Esophagus muscularis mucosa (tissue), 4 donors: ENCODE data around the gene FBXO21. TPM values are rescaled to one million over a fixed set of nuclear protein-coding genes. Genes with fewer than 3 reads are reported as not detected.

ENCODE experiments used
- DNase-seq: peaks from one replicate; pipeline ENCODE4 v3.0.0-alpha.2; 2017; ENCODE audit errors: extremely low spot score
- H3K27ac ChIP-seq, 4 donors: fragments of 200-600 bp; sonication (generic); replicated peaks in 1 of 4; 1 replicate in 3 of 4; 2 replicates in 1 of 4; pipeline ENCODE4 v1.5.1; 2016 to 2019; ENCODE audit warnings: mild to moderate bottlenecking in 1 of 4
- H3K27me3 ChIP-seq, 4 donors: fragments of 200-600 bp; sonication (generic); one replicate each; pipeline versions ENCODE4 v1.5.1 to v1.6.0; 2016 to 2019
- H3K36me3 ChIP-seq, 4 donors: fragments of 200-600 bp; sonication (generic); one replicate each; pipeline ENCODE4 v1.5.1; 2016 to 2019
- H3K4me1 ChIP-seq, 4 donors: fragments of 200-600 bp; sonication (generic); one replicate each; pipeline ENCODE4 v1.5.1; 2016 to 2019
- H3K4me3 ChIP-seq, 4 donors: fragments of 200-600 bp; sonication (generic); 1 replicate in 2 of 4; 2 replicates in 2 of 4; pipeline ENCODE4 v1.5.1; 2016 to 2019; ENCODE audit warnings: mild to moderate bottlenecking in 4 of 4, moderate library complexity in 1 of 4
- H3K9me3 ChIP-seq, 4 donors: fragments of 200-600 bp; sonication (generic); 1 replicate in 3 of 4; 2 replicates in 1 of 4; pipeline ENCODE4 v1.5.1; 2016 to 2019
- EP300 ChIP-seq: sonication (generic); formaldehyde crosslinking; IDR thresholded peaks from one replicate; pipeline ENCODE4 v1.6.1; 2017; ENCODE audit warnings: antibody characterized with exemption
- POLR2A ChIP-seq: fragments of 450-650 bp; IDR thresholded peaks from one replicate; pipeline ENCODE4 v1.6.1; 2017; ENCODE audit warnings: antibody characterized with exemption, moderate library complexity, mild to moderate bottlenecking, low read depth
- POLR2AphosphoS5 ChIP-seq, 2 donors: sonication (generic); formaldehyde crosslinking; IDR thresholded peaks; one replicate each; pipeline ENCODE4 v1.6.1; 2017; ENCODE audit warnings: antibody characterized with exemption in 2 of 2
- WGBS: methylation state at CpG from one replicate; pipeline ENCODE4 v1.1.5; 2018; 5-methylcytosine and 5-hydroxymethylcytosine counted together
- intact Hi-C: fragments of 100-400 bp; cut with DNase I; formaldehyde crosslinking; loops from one replicate; pipeline ENCODE4 v1.15.1; 2023
- total RNA-seq, 4 donors: library from RNA; depleted of rRNA; stranded (reverse); fragments of >200 nt; gene quantifications; one replicate each; pipeline versions ENCODE4 v1.1.0 to v1.2.1, GENCODE V29; 2016
- TF ChIP-seq, protein P1 (sequence below), 3 experiments: fragments of 200-600 bp in 2 of 3; fragments of 450-650 bp in 1 of 3; sonication (generic) in 2 of 3; IDR thresholded peaks; one replicate each; pipeline ENCODE4 v1.5.1; 2017 to 2019; ENCODE audit warnings: antibody characterized with exemption in 3 of 3, mild to moderate bottlenecking in 2 of 3, moderate library complexity in 1 of 3

The FBXO21 gene
- total RNA-seq, 4 donors from 2014 or later, result 40.7 to 92.5 (median 70.2) TPM

DNA sequence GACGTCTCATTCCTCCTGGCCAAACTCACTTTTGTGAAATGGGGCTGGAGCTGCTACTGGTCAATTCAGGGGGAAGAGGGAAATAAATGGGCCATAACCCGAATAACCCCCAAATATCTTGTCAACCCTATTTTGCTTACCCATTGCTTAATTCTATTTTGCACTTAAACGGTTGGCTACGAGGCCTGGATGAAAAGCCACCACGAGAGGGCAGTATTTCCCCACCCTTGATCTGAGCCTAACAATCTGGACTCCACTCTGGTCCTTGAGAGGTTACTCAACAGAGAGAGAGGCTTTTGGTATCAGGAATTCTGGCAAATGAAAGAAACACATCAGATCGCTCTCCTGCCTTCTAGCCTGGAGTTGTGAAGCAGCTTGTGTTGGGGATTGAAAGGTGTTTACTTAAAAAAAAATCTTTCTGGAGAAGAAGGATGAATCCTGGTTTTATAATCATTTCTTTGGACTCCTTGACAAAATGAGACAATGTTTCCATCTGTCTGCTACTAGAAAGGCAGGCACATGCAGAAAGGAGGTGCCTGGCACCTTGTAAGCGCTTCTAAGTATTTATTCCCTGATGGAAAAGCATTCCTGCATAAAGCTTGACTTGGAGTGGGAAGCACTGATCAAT lies 22.4 kb upstream of the FBXO21 start:
- no peak overlapping the region for H3K4me3 ChIP-seq
- TF ChIP-seq, protein P1, sequence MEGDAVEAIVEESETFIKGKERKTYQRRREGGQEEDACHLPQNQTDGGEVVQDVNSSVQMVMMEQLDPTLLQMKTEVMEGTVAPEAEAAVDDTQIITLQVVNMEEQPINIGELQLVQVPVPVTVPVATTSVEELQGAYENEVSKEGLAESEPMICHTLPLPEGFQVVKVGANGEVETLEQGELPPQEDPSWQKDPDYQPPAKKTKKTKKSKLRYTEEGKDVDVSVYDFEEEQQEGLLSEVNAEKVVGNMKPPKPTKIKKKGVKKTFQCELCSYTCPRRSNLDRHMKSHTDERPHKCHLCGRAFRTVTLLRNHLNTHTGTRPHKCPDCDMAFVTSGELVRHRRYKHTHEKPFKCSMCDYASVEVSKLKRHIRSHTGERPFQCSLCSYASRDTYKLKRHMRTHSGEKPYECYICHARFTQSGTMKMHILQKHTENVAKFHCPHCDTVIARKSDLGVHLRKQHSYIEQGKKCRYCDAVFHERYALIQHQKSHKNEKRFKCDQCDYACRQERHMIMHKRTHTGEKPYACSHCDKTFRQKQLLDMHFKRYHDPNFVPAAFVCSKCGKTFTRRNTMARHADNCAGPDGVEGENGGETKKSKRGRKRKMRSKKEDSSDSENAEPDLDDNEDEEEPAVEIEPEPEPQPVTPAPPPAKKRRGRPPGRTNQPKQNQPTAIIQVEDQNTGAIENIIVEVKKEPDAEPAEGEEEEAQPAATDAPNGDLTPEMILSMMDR (IDR thresholded peaks at IDR 0.05), result peak; percentile 80 to 92 (median 83)
- TF ChIP-seq EP300, result no peak
- WGBS, result 11% methylated on average over 7 of the region's 7 CpGs
- H3K27me3 ChIP-seq, result peaks cover 0 to 41% (median 0%) of the 10 kb centered on the region in 4 donors
- DNase-seq, result no peak
- no peak overlapping the region for H3K27ac ChIP-seq
- H3K9me3 ChIP-seq, result no peaks in the 10 kb centered on the region
- intact Hi-C loops, result loop anchor here (2.0 kb wide), 1 partner anchor 620 kb away; no protein-coding TSS in a partner anchor
- H3K36me3 ChIP-seq, result no peaks in the 10 kb centered on the region
- peaks cover 0 to 8% (median 3%) of the 10 kb centered on the region in 4 donors for H3K4me1 ChIP-seq

DNA sequence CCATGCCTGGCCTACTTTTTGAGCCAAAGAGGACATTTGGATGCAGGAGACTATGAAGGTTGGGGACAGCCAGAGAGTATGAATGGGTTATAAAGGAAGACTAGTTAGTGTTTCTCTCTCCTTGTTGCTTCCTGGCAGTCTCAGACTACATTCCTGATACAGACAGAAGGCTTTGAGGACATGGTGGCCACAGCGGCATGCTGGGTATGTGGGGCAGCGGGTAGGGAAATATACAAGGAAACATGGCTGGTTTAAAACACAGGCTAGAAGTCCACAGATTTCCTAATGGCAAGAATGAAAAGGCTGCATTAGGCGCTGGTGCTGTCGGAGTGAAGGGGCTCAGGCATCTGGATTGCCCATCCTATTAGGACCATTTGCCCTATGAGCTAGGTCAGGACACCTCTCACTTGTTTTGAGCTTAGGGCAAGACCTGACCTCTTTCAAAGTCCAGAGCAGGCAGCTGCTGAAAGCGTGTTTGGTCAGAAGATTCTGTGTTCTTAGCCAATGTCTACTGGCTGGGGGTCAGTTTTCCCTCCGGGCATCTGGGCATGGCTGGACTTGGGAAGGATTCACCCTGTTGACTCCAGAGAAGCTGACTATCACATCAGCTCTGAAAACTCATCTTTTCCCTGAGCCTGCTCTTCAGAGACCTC lies 20.1 kb upstream of the FBXO21 start:
- H3K27me3 ChIP-seq, result peaks cover 0 to 49% (median 0%) of the 10 kb centered on the region in 4 donors
- DNase-seq, result no peak
- no peak overlapping the region for H3K27ac ChIP-seq
- H3K9me3 ChIP-seq, result no peaks in the 10 kb centered on the region
- WGBS, result 84% methylated on average over 6 of the region's 6 CpGs
- no peak overlapping the region for H3K4me3 ChIP-seq
- no peak for TF ChIP-seq POLR2A
- TF ChIP-seq, protein P1 (IDR thresholded peaks at IDR 0.05), result no peak
- TF ChIP-seq POLR2AphosphoS5 (IDR thresholded peaks at IDR 0.05), result no peak
- TF ChIP-seq EP300, result no peak
- H3K36me3 ChIP-seq, result no peaks in the 10 kb centered on the region
- intact Hi-C loops, result no loop called here
- peaks cover 0 to 8% (median 3%) of the 10 kb centered on the region in 4 donors for H3K4me1 ChIP-seq

DNA sequence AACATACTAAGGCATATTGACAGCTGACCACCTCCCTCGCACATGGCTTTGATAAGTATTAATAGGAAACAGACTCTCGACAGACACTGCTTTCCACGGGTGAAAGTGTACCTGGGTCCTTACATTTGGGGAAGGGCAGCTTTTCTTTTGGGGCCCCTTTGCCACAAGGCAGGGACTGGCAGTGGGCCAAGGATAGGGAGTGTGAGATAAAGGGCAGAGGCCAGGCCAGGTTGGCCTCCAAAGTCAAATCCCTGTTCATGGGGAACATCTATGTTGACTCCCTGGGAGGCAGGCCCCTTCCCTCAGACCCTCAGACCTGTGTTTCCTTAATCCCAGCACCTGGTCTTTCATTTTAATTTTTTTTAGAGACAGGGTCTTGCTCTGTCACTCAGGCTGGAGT lies 19.4 kb upstream of the FBXO21 start:
- no peak for DNase-seq
- Histone ChIP-seq H3K36me3 (no peaks in the 10 kb centered on the region), H3K4me3 (no peak overlapping the region), H3K27me3 (peaks cover 0 to 49% (median 0%) of the 10 kb centered on the region in 4 donors), H3K4me1 (peaks cover 0 to 8% (median 3%) of the 10 kb centered on the region in 4 donors), H3K9me3 (no peaks in the 10 kb centered on the region), H3K27ac (no peak overlapping the region)
- intact Hi-C loops, result no loop called here
- no peak for TF ChIP-seq POLR2AphosphoS5 (IDR thresholded peaks at IDR 0.05)
- 75% methylated on average over 3 of the region's 3 CpGs for WGBS

DNA sequence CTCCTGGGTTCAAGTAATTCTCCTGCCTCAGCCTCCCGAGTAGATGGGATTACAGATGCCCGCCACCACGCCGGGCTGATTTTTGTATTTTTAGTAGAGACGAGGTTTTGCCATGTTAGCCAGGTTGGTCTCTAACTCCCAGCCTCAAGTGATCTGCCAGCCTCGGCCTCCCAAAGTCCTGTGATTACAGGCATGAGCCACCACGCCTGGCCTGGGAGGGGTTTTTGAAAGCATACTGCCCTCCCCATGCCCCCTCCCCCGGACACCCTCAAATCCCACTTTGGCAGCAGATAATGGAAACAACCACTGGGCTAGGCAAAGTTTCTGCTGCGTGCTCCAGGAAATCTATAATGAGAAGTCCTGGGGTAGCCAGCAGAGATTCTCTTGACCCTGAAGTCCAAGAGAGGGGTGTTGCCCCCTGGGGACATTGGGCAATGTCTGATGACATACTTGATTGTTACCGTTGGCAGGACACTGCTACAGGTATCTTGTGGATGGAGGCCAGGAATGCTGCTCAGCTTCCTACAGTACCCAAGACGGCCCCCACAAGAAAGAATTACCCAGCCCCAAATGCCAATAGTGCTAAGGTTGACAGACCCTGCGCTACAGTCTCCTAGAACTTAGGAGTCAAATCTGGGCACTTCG lies 18.7 kb upstream of the FBXO21 start:
- Histone ChIP-seq H3K27ac (no peak overlapping the region), H3K4me3 (no peak overlapping the region), H3K27me3 (peaks cover 0 to 49% (median 0%) of the 10 kb centered on the region in 4 donors), H3K4me1 (peaks cover 0 to 8% (median 3%) of the 10 kb centered on the region in 4 donors), H3K36me3 (no peaks in the 10 kb centered on the region), H3K9me3 (no peaks in the 10 kb centered on the region)
- DNase-seq, result no peak
- 79% methylated on average over 9 of the region's 13 CpGs for WGBS
- no peak for TF ChIP-seq POLR2A
- TF ChIP-seq, protein P1 (IDR thresholded peaks at IDR 0.05), result no peak
- TF ChIP-seq POLR2AphosphoS5 (IDR thresholded peaks at IDR 0.05), result no peak
- TF ChIP-seq EP300, result no peak
- intact Hi-C loops, result no loop called here

DNA sequence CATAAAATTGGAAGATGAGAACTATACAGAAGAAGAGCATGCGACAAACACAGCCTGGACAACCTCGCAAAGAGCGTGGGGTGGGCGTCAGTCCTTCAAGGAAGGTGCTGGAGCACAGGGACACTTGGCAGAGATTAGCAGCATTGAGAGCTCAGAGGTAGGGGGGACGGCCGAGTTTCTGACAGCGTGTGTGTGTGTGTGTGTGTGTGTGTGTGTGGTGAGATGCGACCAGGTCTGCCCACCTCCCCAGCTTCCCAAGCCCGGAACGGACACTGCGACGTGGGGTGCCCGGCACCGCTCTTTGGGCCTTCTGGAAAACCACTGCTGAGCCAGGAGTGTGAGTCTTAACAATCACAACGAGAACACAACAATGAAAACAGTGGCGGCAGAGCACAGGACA lies 17.9 kb upstream of the FBXO21 start:
- Histone ChIP-seq H3K4me3 (no peak overlapping the region), H3K27ac (no peak overlapping the region), H3K36me3 (no peaks in the 10 kb centered on the region), H3K9me3 (no peaks in the 10 kb centered on the region), H3K27me3 (peaks cover 0 to 49% (median 0%) of the 10 kb centered on the region in 4 donors), H3K4me1 (peaks cover 0 to 8% (median 3%) of the 10 kb centered on the region in 4 donors)
- no peak for TF ChIP-seq POLR2AphosphoS5 (IDR thresholded peaks at IDR 0.05)
- no peak for TF ChIP-seq EP300
- TF ChIP-seq, protein P1 (IDR thresholded peaks at IDR 0.05), result no peak
- TF ChIP-seq POLR2A, result no peak
- WGBS, result 75% methylated on average over 13 of the region's 16 CpGs
- intact Hi-C loops, result no loop called here
- no peak for DNase-seq
